DND-41 (cell line): ENCODE measurements around the gene DHRS11.

Source experiments
- ATAC-seq: fragments of 200-7000 bp; cut with Tn5 transposase; 3 replicates; pipeline ENCODE4 v1.9.1; 2021; ENCODE audit warnings: low read depth; ENCODE audit not compliant: insufficient read depth
- DNase-seq: peaks from one replicate; pipeline ENCODE4 v3.0.0-alpha.2; 2020
- H2AFZ ChIP-seq: 2 replicates; pipeline ENCODE4 v1.6.0; 2012; ENCODE audit warnings: low read depth, low read length
- H3K27ac ChIP-seq: 2 replicates; pipeline ENCODE4 v1.5.1; 2012; ENCODE audit warnings: low read length, inconsistent platforms
- H3K27me3 ChIP-seq: fragments of 200-600 bp; sonication (generic); 2 replicates; pipeline ENCODE4 v1.6.0; 2012; ENCODE audit warnings: low read length, mild to moderate bottlenecking, inconsistent platforms; ENCODE audit not compliant: insufficient read depth, poor library complexity
- H3K36me3 ChIP-seq: 2 replicates; pipeline ENCODE4 v1.5.1; 2012; ENCODE audit warnings: low read length, inconsistent platforms; ENCODE audit not compliant: insufficient read depth
- H3K4me1 ChIP-seq: 2 replicates; pipeline ENCODE4 v1.5.1; 2012; ENCODE audit warnings: mild to moderate bottlenecking, low read length; ENCODE audit not compliant: insufficient read depth
- H3K4me2 ChIP-seq: 2 replicates; pipeline ENCODE4 v1.6.0; 2012; ENCODE audit warnings: mild to moderate bottlenecking, moderate library complexity, low read length, inconsistent platforms; ENCODE audit not compliant: insufficient read depth
- H3K4me3 ChIP-seq, 2 experiments: fragments of 200-600 bp in 1 of 2; shearing (Covaris generic) in 1 of 2; 2 replicates each; pipeline ENCODE4 v1.5.1; 2012 to 2016; ENCODE audit warnings: inconsistent platforms in 2 of 2, low read length in 2 of 2, mild to moderate bottlenecking in 2 of 2, low read depth in 1 of 2, moderate library complexity in 1 of 2
- H3K79me2 ChIP-seq: 2 replicates; pipeline ENCODE4 v1.6.0; 2012; ENCODE audit warnings: low read length, inconsistent platforms; ENCODE audit not compliant: insufficient read depth
- H3K9ac ChIP-seq: 2 replicates; pipeline ENCODE4 v1.6.0; 2012; ENCODE audit warnings: low read depth, mild to moderate bottlenecking, inconsistent platforms, low read length, moderate library complexity
- H3K9me3 ChIP-seq: 2 replicates; pipeline ENCODE4 v1.5.1; 2012; ENCODE audit warnings: low read length, moderate library complexity, mild to moderate bottlenecking, inconsistent platforms; ENCODE audit not compliant: insufficient read depth, severe bottlenecking
- H4K20me1 ChIP-seq: 2 replicates; pipeline ENCODE4 v1.6.0; 2012; ENCODE audit warnings: low read length; ENCODE audit not compliant: insufficient read depth
- EZH2 ChIP-seq: IDR thresholded peaks from 3 replicates; pipeline ENCODE4 v1.6.1; 2012; ENCODE audit warnings: borderline replicate concordance, low read depth, mild to moderate bottlenecking, moderate library complexity, low read length, inconsistent platforms; ENCODE audit not compliant: severe bottlenecking
- TF ChIP-seq, protein P1 (sequence below): IDR thresholded peaks from 2 replicates; pipeline ENCODE4 v1.5.1; 2012; ENCODE audit warnings: borderline replicate concordance, low read length, moderate library complexity, mild to moderate bottlenecking; ENCODE audit not compliant: poor library complexity, severe bottlenecking; ENCODE audit errors: extremely low read depth

Gene DHRS11

DNA sequence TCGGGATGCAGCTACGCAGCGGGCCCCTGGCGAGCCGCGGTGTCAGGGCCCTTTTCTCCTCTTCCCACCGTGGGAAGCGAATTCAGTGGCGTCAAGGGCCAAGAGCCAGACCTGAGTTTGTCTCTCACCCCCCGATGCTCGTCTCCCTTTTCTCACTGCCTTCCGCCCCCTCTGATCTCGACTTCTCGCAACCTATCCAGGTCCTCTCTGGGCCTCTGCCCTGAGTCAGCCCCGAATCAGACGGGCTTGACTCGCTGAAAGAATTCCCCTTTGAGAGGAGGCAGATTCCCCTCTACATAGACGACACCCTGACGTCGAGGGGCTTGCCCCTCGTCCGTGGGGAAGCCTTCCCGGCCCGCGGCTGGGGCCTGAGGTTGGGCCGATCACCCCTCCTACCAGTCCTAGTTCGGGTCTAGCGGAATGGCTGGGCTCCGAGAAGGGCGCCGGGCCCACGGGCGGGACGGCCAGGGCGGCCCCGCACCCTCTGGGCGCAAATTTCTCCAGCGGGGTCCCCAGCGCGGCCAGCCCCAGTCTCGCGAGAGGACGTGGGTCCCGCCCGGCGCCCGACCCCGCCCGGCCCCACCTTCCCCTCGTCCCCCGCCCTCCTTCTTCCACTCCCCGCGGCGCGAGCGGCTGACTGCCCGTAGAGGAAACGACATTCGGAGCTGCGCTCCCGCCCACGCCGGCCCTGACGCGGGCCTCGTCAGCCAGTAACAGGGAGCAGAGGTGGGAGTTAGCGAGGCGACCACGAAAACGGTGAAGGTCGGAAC lies 47.2 kb upstream of the DHRS11 start, which contains the start of gene GGNBP2:
TSS of gene GGNBP2 (plus strand) at position 613 of the 770 bp plus-strand sequence. CDS start 806 bp downstream, outside the sequence.
- no peak for TF ChIP-seq EZH2
- TF ChIP-seq, protein P1, sequence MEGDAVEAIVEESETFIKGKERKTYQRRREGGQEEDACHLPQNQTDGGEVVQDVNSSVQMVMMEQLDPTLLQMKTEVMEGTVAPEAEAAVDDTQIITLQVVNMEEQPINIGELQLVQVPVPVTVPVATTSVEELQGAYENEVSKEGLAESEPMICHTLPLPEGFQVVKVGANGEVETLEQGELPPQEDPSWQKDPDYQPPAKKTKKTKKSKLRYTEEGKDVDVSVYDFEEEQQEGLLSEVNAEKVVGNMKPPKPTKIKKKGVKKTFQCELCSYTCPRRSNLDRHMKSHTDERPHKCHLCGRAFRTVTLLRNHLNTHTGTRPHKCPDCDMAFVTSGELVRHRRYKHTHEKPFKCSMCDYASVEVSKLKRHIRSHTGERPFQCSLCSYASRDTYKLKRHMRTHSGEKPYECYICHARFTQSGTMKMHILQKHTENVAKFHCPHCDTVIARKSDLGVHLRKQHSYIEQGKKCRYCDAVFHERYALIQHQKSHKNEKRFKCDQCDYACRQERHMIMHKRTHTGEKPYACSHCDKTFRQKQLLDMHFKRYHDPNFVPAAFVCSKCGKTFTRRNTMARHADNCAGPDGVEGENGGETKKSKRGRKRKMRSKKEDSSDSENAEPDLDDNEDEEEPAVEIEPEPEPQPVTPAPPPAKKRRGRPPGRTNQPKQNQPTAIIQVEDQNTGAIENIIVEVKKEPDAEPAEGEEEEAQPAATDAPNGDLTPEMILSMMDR = peak; percentile 0
- Histone ChIP-seq H3K27ac (peak within 1 kb of the TSS; percentile 99), H3K9me3 (no peaks in the 10 kb centered on the region), H3K4me3 (peak within 1 kb of the TSS; percentile 99), H4K20me1 (peaks cover 28% of the 10 kb centered on the region), H3K27me3 (no peaks in the 10 kb centered on the region), H3K4me2 (peak within 1 kb of the TSS; percentile 90), H3K4me1 (peaks cover 37% of the 10 kb centered on the region), H3K79me2 (peaks cover 62% of the 10 kb centered on the region), H3K9ac (peak within 1 kb of the TSS; percentile 100), H3K36me3 (peaks cover 29% of the 10 kb centered on the region), H2AFZ (peak within 1 kb of the TSS; percentile 100)
- peak; percentile 94 for DNase-seq
- ATAC-seq = peak; percentile 70

DNA sequence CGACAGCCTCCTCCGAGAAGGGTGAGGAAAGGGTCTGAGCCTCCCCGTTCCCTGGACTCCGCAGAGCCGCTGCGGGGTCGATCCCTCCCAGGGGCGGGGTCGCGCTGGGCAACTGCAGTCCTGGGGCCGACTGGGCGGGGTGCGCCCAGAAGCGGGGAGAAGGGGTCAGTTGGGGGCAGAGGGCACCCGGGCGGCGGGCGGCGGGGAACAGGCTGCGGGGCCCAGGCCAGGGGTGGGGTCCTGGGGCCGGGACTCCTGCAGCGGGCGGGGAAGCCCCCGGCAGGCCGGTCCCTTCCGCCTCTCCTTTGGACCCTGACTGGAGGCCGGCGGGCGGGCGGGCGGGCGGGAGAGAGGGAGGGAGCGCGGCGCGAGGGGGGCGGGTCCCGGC lies 46.6 kb upstream of the DHRS11 start:
- Histone ChIP-seq H3K36me3 (peaks cover 34% of the 10 kb centered on the region), H3K27me3 (no peaks in the 10 kb centered on the region), H3K4me3 (peak overlapping the region; percentile 99), H3K4me2 (peak overlapping the region; percentile 60), H3K79me2 (peaks cover 68% of the 10 kb centered on the region), H3K27ac (peak overlapping the region; percentile 99), H3K4me1 (peaks cover 42% of the 10 kb centered on the region), H3K9me3 (no peaks in the 10 kb centered on the region), H3K9ac (peak overlapping the region; percentile 100), H4K20me1 (peaks cover 30% of the 10 kb centered on the region), H2AFZ (peak overlapping the region; percentile 88)
- ATAC-seq (no peak; the same call in 2 of the 3 replicates), DNase-seq (no peak)
- no peak for TF ChIP-seq EZH2
- TF ChIP-seq, protein P1 = no peak

DNA sequence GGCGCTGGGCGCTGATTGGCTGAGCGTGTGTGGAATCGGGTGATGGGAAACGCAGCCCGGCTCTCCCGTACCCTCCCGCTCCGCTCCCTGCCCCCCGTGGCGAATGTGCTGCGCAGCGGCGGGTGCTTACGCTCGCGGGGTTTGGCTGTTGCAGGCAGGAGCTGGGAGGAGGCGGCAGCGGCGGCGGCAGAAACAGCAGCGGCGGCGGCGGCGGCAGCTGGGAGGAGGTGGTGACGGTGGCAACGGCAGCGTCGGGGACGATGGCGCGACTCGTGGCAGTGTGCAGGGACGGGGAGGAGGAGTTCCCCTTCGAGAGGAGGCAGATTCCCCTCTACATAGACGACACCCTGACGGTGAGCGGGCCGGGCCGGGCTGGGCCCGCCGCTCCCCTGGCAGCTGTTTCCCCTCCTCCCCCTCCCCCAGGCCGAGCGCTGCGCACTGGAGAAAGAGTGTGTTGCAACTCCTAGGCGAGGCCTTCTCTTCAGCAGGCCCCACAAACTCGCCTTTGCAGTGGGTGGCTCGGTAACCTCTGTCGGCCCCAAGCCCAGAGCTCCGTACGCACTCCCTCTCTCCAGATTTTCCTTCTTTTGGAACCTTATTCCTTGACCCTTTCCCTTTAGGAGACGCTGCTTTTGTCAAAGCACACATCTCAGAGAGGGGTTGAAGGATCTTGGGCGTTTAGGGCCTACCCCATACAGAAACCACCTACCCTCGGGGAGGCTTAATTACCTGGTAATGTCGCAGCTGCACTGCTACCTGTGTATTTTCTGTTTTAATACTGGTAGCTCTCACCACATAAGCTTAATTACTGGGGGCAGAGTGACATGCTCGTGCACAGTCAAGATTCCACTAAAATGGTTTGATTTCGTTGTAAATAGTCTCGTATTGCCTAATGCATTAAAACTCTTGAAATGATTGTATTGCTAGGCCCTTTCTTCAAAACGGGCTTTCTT lies 45.9 kb upstream of the DHRS11 start:
- Histone ChIP-seq H3K27ac (peak overlapping the region; percentile 79), H3K4me3 (peak overlapping the region; percentile 69 to 77), H3K9me3 (no peaks in the 10 kb centered on the region), H4K20me1 (peaks cover 36% of the 10 kb centered on the region), H3K36me3 (peaks cover 41% of the 10 kb centered on the region), H2AFZ (peak overlapping the region; percentile 59), H3K9ac (peak overlapping the region; percentile 100), H3K27me3 (no peaks in the 10 kb centered on the region), H3K4me2 (peak overlapping the region; percentile 88), H3K79me2 (peaks cover 75% of the 10 kb centered on the region), H3K4me1 (peaks cover 47% of the 10 kb centered on the region)
- peak; percentile 98 for DNase-seq
- peak; percentile 86 for ATAC-seq
- no peak for TF ChIP-seq EZH2
- TF ChIP-seq, protein P1 = no peak
